IMR-90 (cell line): ENCODE results near the gene SPATC1L. TPM values are rescaled to one million over a fixed set of nuclear protein-coding genes. Genes with fewer than 3 reads are reported as not detected.

ENCODE experiments used
- ATAC-seq: fragments of 200-7000 bp; cut with Tn5 transposase; 2 replicates; pipeline ENCODE4 v1.9.1; 2020; ENCODE audit warnings: low read depth, mild to moderate bottlenecking, moderate library complexity
- BruUV-seq: library from RNA; stranded (reverse); fragments of 400-500 nt; replicated peaks from 2 replicates; lab custom pipeline; 2021; lab: Mats Ljungman, UMichigan
- CTCF ChIA-PET: fragments of 300-600 bp; formaldehyde crosslinking; extraction: SDS; loops from one replicate; lab custom pipeline; 2021; ENCODE audit warnings: antibody characterized with exemption; lab: Yijun Ruan, JAX
- POLR2A ChIA-PET: fragments of 300-600 bp; sonication (Branson Sonifier 250); formaldehyde crosslinking; loops from one replicate; lab custom pipeline; 2022; ENCODE audit warnings: antibody characterized with exemption; ENCODE audit not compliant: unreplicated experiment; lab: Charles Lee
- DNase-seq: peaks from one replicate; pipeline ENCODE4 v3.0.0; 2013
- H2AFZ ChIP-seq: replicated peaks from 2 replicates; pipeline ENCODE3; 2013; ENCODE audit warnings: low read length, mild to moderate bottlenecking; ENCODE audit not compliant: poor library complexity
- H2AK5ac ChIP-seq: 2 replicates; pipeline ENCODE4 v1.6.1; 2013; ENCODE audit warnings: low read depth, low read length, inconsistent platforms
- H2AK9ac ChIP-seq: replicated peaks from 2 replicates; pipeline ENCODE3; 2013; ENCODE audit warnings: mild to moderate bottlenecking, low read depth, low read length, moderate library complexity; ENCODE audit not compliant: poor library complexity
- H2BK120ac ChIP-seq: 2 replicates; pipeline ENCODE4 v1.6.1; 2013; ENCODE audit warnings: low read depth, low read length, inconsistent platforms
- H2BK15ac ChIP-seq: 3 replicates; pipeline ENCODE4 v1.6.1; 2013; ENCODE audit warnings: low read depth, low read length, inconsistent platforms
- H2BK20ac ChIP-seq: 2 replicates; pipeline ENCODE4 v1.6.1; 2013; ENCODE audit warnings: low read depth, mild to moderate bottlenecking, inconsistent platforms, low read length, moderate library complexity
- H2BK5ac ChIP-seq: 2 replicates; pipeline ENCODE4 v1.6.1; 2013; ENCODE audit warnings: mild to moderate bottlenecking, low read depth, low read length, inconsistent platforms; ENCODE audit not compliant: poor library complexity, severe bottlenecking
- H3K14ac ChIP-seq: replicated peaks from 2 replicates; pipeline ENCODE4 v1.6.1; 2013; ENCODE audit warnings: low read depth, low read length, inconsistent platforms
- H3K18ac ChIP-seq: 2 replicates; pipeline ENCODE4 v1.6.1; 2013; ENCODE audit warnings: low read depth, low read length, control low read depth
- H3K23ac ChIP-seq: 2 replicates; pipeline ENCODE4 v1.6.1; 2013; ENCODE audit warnings: low read depth, low read length, inconsistent platforms
- H3K27ac ChIP-seq: 2 replicates; pipeline ENCODE4 v1.5.1; 2013; ENCODE audit warnings: mild to moderate bottlenecking, control low read depth, low read length; ENCODE audit not compliant: insufficient read depth
- H3K27me3 ChIP-seq: 2 replicates; pipeline ENCODE4 v1.6.1; 2013; ENCODE audit warnings: low read length; ENCODE audit not compliant: control insufficient read depth, insufficient read depth
- H3K36me3 ChIP-seq: 2 replicates; pipeline ENCODE4 v1.6.1; 2013; ENCODE audit warnings: low read length, mixed read lengths; ENCODE audit not compliant: control insufficient read depth, insufficient read depth
- H3K4ac ChIP-seq: 2 replicates; pipeline ENCODE4 v1.6.1; 2013; ENCODE audit warnings: low read depth, low read length, inconsistent platforms
- H3K4me1 ChIP-seq: 2 replicates; pipeline ENCODE4 v1.6.1; 2013; ENCODE audit warnings: low read length, mixed read lengths; ENCODE audit not compliant: control insufficient read depth, insufficient read depth
- H3K4me2 ChIP-seq: 2 replicates; pipeline ENCODE4 v1.6.1; 2013; ENCODE audit warnings: low read depth, mild to moderate bottlenecking, control low read depth, low read length, moderate library complexity
- H3K4me3 ChIP-seq: 2 replicates; pipeline ENCODE4 v1.5.1; 2013; ENCODE audit warnings: low read depth, mild to moderate bottlenecking, control low read depth, low read length, moderate library complexity; ENCODE audit not compliant: insufficient read depth
- H3K56ac ChIP-seq: 2 replicates; pipeline ENCODE4 v1.6.1; 2013; ENCODE audit warnings: low read length, inconsistent platforms; ENCODE audit not compliant: insufficient read depth; ENCODE audit errors: extremely low read depth
- H3K79me1 ChIP-seq, 2 experiments: 2 replicates each; pipeline ENCODE4 v1.6.1; 2013; ENCODE audit warnings: low read length in 2 of 2, inconsistent platforms in 1 of 2, low read depth in 1 of 2
- H3K9ac ChIP-seq: 2 replicates; pipeline ENCODE4 v1.6.1; 2013; ENCODE audit warnings: low read depth, low read length, control low read depth
- H3K9me1 ChIP-seq: 2 replicates; pipeline ENCODE4 v1.6.1; 2013; ENCODE audit warnings: low read length, inconsistent platforms; ENCODE audit not compliant: insufficient read depth
- H3K9me3 ChIP-seq: 2 replicates; pipeline ENCODE4 v1.6.1; 2013; ENCODE audit warnings: low read length; ENCODE audit not compliant: control insufficient read depth, insufficient read depth
- H4K20me1 ChIP-seq: 2 replicates; pipeline ENCODE4 v1.6.1; 2013; ENCODE audit warnings: low read length, inconsistent platforms; ENCODE audit not compliant: insufficient read depth
- H4K5ac ChIP-seq: 2 replicates; pipeline ENCODE4 v1.6.1; 2013; ENCODE audit warnings: mild to moderate bottlenecking, low read depth, low read length, control low read depth
- H4K8ac ChIP-seq, 2 experiments: 2 replicates each; pipeline ENCODE4 v1.6.1; 2013; ENCODE audit warnings: low read depth in 2 of 2, low read length in 2 of 2, control low read depth in 1 of 2, inconsistent platforms in 1 of 2
- H4K91ac ChIP-seq: 2 replicates; pipeline ENCODE4 v1.6.1; 2013; ENCODE audit warnings: low read depth, low read length, inconsistent platforms; ENCODE audit not compliant: insufficient read depth
- CHD1 ChIP-seq: IDR thresholded peaks from 2 replicates; pipeline ENCODE4 v1.6.1; 2012; ENCODE audit warnings: low read depth, low read length, improper control_type of control experiment
- FOS ChIP-seq: fragments of 150-350 bp; IDR thresholded peaks from 2 replicates; pipeline ENCODE4 v1.6.1; 2016; ENCODE audit warnings: low read depth, low read length
- MAFK ChIP-seq: IDR thresholded peaks from 2 replicates; pipeline ENCODE4 v1.6.1; 2012; ENCODE audit warnings: low read depth, low read length, improper control_type of control experiment
- MAZ ChIP-seq: IDR thresholded peaks from 2 replicates; pipeline ENCODE4 v1.6.1; 2012; ENCODE audit warnings: low read depth, mild to moderate bottlenecking, low read length, improper control_type of control experiment, moderate library complexity, borderline replicate concordance
- MXI1 ChIP-seq: IDR thresholded peaks from 2 replicates; pipeline ENCODE4 v1.6.1; 2012; ENCODE audit warnings: low read depth, mild to moderate bottlenecking, low read length, moderate library complexity, borderline replicate concordance
- POLR2A ChIP-seq: IDR thresholded peaks from 2 replicates; pipeline ENCODE4 v1.6.1; 2012; ENCODE audit warnings: mild to moderate bottlenecking, low read depth, low read length
- RAD21 ChIP-seq: IDR thresholded peaks from 2 replicates; pipeline ENCODE4 v1.6.1; 2012; ENCODE audit warnings: low read length, improper control_type of control experiment
- RCOR1 ChIP-seq: IDR thresholded peaks from 2 replicates; pipeline ENCODE4 v1.6.1; 2012; ENCODE audit warnings: mild to moderate bottlenecking, low read length, improper control_type of control experiment; ENCODE audit not compliant: insufficient replicate concordance
- SMC3 ChIP-seq: fragments of 150-350 bp; IDR thresholded peaks from 2 replicates; pipeline ENCODE4 v1.6.1; 2016; ENCODE audit warnings: low read depth, mild to moderate bottlenecking, antibody characterized with exemption, low read length, moderate library complexity
- WGBS, 2 experiments: methylation state at CpG; one replicate each; pipeline versions ENCODE4 v1.1.5 to v1.1.7; 2013; ENCODE audit warnings: missing lambda C conversion rate in 2 of 2; ENCODE audit not compliant: insufficient read length in 1 of 2; ENCODE audit errors: extremely low coverage in 2 of 2; 5-methylcytosine and 5-hydroxymethylcytosine counted together
- dilution Hi-C: fragments of 300-500 bp; cut with HindIII; formaldehyde crosslinking; loops from one replicate; pipeline ENCODE4 v1.14.3; 2018; ENCODE audit warnings: low sequenced_read_pairs; ENCODE audit not compliant: unreplicated experiment
- in situ Hi-C: fragments of 300-500 bp; cut with MboI; formaldehyde crosslinking; loops from 3 replicates; pipeline ENCODE4 v1.14.3; 2019; ENCODE audit warnings: low sequenced_read_pairs, inconsistent platforms, mixed read lengths
- intact Hi-C: fragments of 100-400 bp; cut with micrococcal nuclease; formaldehyde crosslinking; loops from 2 replicates; pipeline ENCODE4 v1.10.0; 2022
- polyA plus RNA-seq, 3 experiments: library from polyadenylated mRNA; depleted of rRNA; stranded (reverse); fragments of >200 nt; gene quantifications; 2 replicates each; pipeline ENCODE4 v1.2.3, GENCODE V29; 2012; ENCODE audit warnings: low replicate concordance in 1 of 3
- total RNA-seq: library from RNA; depleted of rRNA; stranded (reverse); fragments of >200 nt; gene quantifications from 2 replicates; pipeline ENCODE4 v1.2.3, GENCODE V29; 2012
- TF ChIP-seq, protein P1 (sequence below): fragments of 150-350 bp; IDR thresholded peaks from 2 replicates; pipeline ENCODE4 v1.6.1; 2017; ENCODE audit warnings: mild to moderate bottlenecking, antibody characterized with exemption, low read length, low read depth
- TF ChIP-seq, protein P2 (sequence below): fragments of 150-350 bp; IDR thresholded peaks from 2 replicates; pipeline ENCODE4 v1.6.1; 2016; ENCODE audit warnings: low read depth, mild to moderate bottlenecking, low read length, moderate library complexity, borderline replicate concordance
- TF ChIP-seq, protein P3 (sequence below): conservative IDR thresholded peaks from 2 replicates; pipeline ENCODE4 v1.5.1; 2012; ENCODE audit warnings: mild to moderate bottlenecking, low read depth, low read length, improper control_type of control experiment

The SPATC1L gene
- total and polyA plus RNA-seq, 2 of the 4 experiments (the other 2 are of a cell fraction) = 3.8 to 17.2 TPM

DNA sequence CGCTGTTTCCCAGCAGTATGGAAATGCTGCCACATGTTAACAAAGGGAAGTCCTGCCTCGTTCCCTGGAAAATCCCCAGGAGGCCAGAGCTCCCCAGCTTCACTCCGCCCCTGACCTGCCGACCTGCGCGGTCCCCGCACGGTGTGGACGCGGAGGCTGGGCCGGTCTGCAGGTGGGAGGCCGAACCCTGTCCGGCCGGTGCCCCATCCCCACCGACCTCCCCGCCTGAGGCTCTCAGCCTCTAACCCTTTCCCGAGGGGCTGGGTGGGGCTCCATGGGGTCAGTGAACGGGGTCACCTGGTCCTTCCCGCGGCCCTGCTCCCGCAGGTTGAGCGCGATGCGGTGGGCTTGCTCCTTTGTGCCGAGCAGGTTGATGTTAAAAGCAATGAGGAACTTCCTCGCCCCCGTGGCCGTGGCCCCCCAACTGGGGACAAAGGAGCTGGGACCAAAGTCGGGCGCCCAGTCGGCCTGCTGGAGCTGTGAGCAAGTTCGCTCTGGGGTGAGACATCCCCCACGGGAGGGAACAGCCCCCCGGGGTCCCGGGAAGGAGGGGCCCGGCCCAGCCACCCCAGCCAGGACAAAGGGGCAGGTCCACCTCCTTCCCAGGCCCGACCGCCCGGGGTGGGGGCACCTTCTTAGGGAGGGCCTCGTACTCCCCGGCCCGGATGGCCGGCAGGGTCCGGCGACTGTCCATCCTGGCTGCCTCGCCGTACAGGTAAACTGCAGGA is 32.8 kb downstream of the SPATC1L start (continued):
- TF ChIP-seq, protein P1, sequence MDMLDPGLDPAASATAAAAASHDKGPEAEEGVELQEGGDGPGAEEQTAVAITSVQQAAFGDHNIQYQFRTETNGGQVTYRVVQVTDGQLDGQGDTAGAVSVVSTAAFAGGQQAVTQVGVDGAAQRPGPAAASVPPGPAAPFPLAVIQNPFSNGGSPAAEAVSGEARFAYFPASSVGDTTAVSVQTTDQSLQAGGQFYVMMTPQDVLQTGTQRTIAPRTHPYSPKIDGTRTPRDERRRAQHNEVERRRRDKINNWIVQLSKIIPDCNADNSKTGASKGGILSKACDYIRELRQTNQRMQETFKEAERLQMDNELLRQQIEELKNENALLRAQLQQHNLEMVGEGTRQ = no peak

DNA sequence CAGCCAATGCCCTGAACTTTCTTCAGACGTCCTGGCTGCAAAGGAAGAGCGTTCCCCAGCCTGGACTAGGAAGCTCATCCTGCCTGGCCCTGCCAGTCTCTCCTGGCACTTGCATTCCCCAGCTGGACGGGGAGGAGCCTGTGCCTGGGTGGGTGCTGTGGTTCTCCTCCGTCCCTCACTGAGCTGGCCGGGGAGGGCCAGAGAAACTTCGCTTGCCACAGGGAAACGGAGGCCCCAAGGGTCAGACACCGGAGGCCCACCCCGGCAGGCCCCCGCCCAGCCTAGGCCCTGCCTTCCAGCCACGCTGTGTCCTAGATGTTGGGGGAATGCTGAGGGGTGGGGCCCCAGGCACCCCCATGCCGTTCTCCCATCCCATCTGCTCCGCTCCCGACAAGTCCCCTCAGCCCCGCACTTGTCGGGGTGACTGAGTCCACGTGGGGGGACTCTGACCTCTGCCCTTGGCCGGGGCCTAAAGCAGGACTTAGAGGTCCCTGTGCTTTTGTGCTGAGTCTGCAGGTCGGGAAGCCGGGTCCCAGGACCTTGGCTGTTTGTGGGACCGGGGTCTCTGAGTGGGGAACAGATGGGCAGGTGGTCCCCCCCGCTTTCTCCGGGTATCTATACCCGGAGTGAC is 33.7 kb downstream of the SPATC1L start:
- no peak overlapping the region for H2BK120ac ChIP-seq
- no peak overlapping the region for H3K4me3 ChIP-seq
- no peak overlapping the region for H4K8ac ChIP-seq
- no peaks in the 10 kb centered on the region for H3K27me3 ChIP-seq
- no peak overlapping the region for H4K5ac ChIP-seq
- no peak overlapping the region for H3K56ac ChIP-seq
- ChIA-PET CTCF (no interaction called here), POLR2A (no interaction called here)
- no peak overlapping the region for H2BK15ac ChIP-seq
- no peaks in the 10 kb centered on the region for H4K20me1 ChIP-seq
- no peak overlapping the region for H3K18ac ChIP-seq
- H2BK5ac ChIP-seq = no peak overlapping the region
- no peak overlapping the region for H3K9ac ChIP-seq
- no peaks in the 10 kb centered on the region for H3K9me3 ChIP-seq
- no peak for ATAC-seq
- H2AFZ ChIP-seq = no peak overlapping the region
- dilution Hi-C loops (no loop called here), in situ Hi-C loops (no loop called here), intact Hi-C loops (no loop called here)
- H4K91ac ChIP-seq = no peak overlapping the region
- H3K9me1 ChIP-seq = no peaks in the 10 kb centered on the region
- no peak overlapping the region for H2AK5ac ChIP-seq
- H2AK9ac ChIP-seq = no peak overlapping the region
- H3K23ac ChIP-seq = no peak overlapping the region
- H3K79me1 ChIP-seq = no peaks in the 10 kb centered on the region
- no TSS peak for BruUV-seq
- H2BK20ac ChIP-seq = no peak overlapping the region
- 83% methylated on average over 5 of the region's 24 CpGs; no CpG with 5 or more reads in 1 of the 2 experiments for WGBS, 2 experiments
- no peak overlapping the region for H3K4me2 ChIP-seq
- no peak overlapping the region for H3K27ac ChIP-seq
- DNase-seq = no peak
- H3K36me3 ChIP-seq = no peaks in the 10 kb centered on the region
- peaks cover 2% of the 10 kb centered on the region for H3K4me1 ChIP-seq
- H3K4ac ChIP-seq = no peak overlapping the region
- H3K14ac ChIP-seq = no peak overlapping the region
- no peak for TF ChIP-seq FOS
- TF ChIP-seq MAZ = no peak
- TF ChIP-seq CHD1 = no peak
- TF ChIP-seq, protein P2, sequence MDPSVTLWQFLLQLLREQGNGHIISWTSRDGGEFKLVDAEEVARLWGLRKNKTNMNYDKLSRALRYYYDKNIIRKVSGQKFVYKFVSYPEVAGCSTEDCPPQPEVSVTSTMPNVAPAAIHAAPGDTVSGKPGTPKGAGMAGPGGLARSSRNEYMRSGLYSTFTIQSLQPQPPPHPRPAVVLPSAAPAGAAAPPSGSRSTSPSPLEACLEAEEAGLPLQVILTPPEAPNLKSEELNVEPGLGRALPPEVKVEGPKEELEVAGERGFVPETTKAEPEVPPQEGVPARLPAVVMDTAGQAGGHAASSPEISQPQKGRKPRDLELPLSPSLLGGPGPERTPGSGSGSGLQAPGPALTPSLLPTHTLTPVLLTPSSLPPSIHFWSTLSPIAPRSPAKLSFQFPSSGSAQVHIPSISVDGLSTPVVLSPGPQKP = no peak
- TF ChIP-seq RCOR1 = no peak
- TF ChIP-seq RAD21 = no peak
- no peak for TF ChIP-seq SMC3
- no peak for TF ChIP-seq POLR2A
- no peak for TF ChIP-seq MAFK
- no peak for TF ChIP-seq MXI1
- TF ChIP-seq, protein P3, sequence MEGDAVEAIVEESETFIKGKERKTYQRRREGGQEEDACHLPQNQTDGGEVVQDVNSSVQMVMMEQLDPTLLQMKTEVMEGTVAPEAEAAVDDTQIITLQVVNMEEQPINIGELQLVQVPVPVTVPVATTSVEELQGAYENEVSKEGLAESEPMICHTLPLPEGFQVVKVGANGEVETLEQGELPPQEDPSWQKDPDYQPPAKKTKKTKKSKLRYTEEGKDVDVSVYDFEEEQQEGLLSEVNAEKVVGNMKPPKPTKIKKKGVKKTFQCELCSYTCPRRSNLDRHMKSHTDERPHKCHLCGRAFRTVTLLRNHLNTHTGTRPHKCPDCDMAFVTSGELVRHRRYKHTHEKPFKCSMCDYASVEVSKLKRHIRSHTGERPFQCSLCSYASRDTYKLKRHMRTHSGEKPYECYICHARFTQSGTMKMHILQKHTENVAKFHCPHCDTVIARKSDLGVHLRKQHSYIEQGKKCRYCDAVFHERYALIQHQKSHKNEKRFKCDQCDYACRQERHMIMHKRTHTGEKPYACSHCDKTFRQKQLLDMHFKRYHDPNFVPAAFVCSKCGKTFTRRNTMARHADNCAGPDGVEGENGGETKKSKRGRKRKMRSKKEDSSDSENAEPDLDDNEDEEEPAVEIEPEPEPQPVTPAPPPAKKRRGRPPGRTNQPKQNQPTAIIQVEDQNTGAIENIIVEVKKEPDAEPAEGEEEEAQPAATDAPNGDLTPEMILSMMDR = no peak
